HG02981 (cell line): ENCODE results near the gene POLL.

Source experiments
- ATAC-seq: cut with Tn5 transposase; IDR thresholded peaks from one replicate; pipeline ENCODE4 v1.9.1; 2021; ENCODE audit warnings: mild to moderate bottlenecking, moderate library complexity; ENCODE audit not compliant: unreplicated experiment

POLL gene

GRCh38 chr10:101562231-101562630 lies 25.8 kb downstream of the POLL start:
- ATAC-seq, result no peak

- no peak for ATAC-seq
These were observed 26.8 kb downstream of the POLL start for GRCh38 chr10:101561068-101561915.

GRCh38 chr10:101560298-101561067 lies 27.6 kb downstream of the POLL start:
- no peak for ATAC-seq

- no peak for ATAC-seq
These were observed 28.3 kb downstream of the POLL start for GRCh38 chr10:101559596-101560297.

DNA sequence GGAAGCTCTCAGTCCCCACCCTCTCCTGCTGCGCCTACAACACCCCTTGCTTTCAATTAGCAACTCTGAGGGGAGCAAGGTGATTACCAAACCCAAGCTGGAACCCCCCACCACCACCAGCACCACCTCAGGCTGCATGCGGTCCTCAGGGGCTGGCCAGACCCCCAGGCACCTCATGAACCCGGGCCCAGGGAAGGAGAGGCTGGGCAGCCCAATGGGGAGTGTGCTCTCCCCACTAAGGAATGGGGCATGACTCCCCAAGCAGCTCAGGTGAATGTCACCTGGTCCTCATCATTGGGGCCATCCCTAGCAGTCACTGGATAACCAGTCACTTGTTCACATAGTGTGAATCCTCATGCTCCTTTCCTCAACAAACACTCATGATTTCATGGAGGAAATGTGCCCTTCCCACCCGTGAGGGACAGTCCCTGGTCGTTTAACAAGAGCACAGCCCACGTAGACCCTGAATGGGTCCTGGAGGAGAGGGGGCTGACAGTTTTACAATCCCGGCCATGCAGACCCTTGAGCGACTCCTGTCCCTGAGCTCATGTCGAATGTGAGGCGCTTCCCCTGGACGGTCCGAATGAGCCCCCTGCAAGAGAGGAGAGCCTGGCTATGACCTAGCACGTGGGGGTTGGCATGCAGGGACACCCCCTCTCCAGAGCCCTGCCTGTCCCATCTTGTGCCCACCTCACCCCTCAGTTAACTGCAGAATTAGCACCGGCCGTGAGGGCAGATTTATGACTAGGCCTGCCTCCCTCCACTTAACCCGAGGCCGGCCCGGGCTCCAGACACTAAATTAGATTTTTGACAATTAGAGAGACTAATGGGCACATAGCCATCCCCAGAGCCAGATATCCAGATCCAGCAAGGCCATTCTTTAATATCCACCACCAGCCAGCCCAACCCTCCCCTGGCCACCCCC lies 29.1 kb downstream of the POLL start:
- no peak for ATAC-seq

DNA sequence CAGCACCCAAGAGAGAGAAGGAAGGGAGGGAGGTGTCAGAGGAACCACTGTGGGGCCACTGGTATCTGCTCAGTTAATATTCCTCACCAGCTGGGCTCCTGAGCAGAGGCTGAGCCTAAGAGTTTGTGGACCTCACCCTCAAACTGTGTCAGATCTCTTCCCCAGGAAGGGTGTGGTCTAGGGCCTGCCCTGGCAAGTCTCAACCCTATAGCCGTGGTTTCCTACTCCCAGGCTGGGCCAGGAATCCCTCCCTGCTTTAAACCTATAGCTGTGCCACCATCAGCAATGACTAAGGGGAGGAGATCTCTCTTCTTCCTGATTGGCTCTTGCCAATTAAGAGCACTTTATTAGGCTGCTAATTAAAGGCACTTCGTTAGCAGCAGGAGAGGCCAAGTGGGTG lies 29.9 kb downstream of the POLL start:
- ATAC-seq, result no peak

- no peak for ATAC-seq
These were observed 30.5 kb downstream of the POLL start for GRCh38 chr10:101557541-101557940.

- ATAC-seq, result no peak
These were observed 35.6 kb downstream of the POLL start for GRCh38 chr10:101552442-101552841.

- ATAC-seq, result no peak
These were observed 37.1 kb downstream of the POLL start for GRCh38 chr10:101550965-101551364.

- ATAC-seq, result no peak
These were observed 42.2 kb downstream of the POLL start for GRCh38 chr10:101545898-101546297.

GRCh38 chr10:101538446-101538845 lies 49.6 kb downstream of the POLL start:
- no peak for ATAC-seq

GRCh38 chr10:101536800-101537199 lies 51.3 kb downstream of the POLL start:
- ATAC-seq, result no peak

GRCh38 chr10:101535949-101536348 lies 52.1 kb downstream of the POLL start:
- no peak for ATAC-seq

GRCh38 chr10:101529725-101530553 lies 58.1 kb downstream of the POLL start:
- ATAC-seq, result no peak

DNA sequence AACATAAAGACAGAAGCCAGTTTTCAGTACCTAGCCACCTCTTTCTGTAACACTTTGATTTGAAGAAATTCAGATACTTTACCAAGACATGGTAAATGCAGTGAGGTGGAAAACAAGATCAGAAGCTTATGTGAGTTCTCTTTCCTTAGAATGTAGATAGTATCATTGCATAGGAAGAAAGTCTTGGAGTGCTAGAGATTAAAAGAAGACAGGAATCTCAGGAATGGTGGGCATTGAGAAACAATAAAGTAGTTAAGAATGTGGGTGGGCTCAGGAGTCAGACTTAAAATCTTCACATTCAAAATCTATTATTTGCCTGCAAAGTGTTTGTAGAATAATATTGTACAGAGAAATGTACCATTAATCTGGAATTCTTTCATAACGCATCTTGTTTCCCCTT lies 58.9 kb downstream of the POLL start:
- ATAC-seq, result no peak
